Activated gamma-delta T cell treated with Interleukin-2 at 50 U/mL for 16 hours (primary cell): Measurements from ENCODE around the gene PIK3C3.
"Not testable (repeated sequence)": the region's sequence is repeated elsewhere in the genome, so short reads cannot be mapped to it uniquely, and the experiment has no call there.

Source experiments
- DNase-seq: peaks from one replicate; pipeline ENCODE4 v3.0.0-alpha.2; 2020

Gene PIK3C3

DNA sequence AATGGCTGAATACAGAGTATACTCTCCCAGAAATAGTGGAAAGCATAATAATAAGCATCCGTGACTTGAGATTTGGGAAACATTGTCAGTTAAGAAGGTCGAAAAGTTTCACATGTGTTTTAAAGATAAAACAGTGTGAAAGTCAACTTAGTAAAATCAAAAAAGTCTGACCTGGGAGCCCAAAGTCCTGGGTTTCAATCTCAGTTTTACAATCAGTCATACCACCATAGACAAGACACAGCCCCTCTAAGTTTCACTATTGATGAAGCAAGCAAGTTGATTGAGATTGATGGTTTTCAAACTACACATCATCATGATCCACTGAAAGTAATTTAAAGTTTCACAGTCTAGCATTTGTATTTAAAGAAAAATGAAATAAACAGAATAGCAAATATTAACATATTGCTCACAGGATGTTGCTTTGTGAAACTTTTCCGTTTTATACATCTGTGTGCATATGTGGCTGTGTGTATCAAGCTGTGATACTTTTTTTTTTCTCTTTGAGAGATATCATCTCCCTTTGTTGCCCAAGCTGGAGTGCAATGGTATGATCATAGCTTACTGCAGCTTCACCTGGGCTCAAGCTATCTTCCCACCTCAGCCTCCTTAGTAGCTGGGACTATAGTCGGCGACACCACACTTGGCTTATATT, 71.1 kb downstream of the PIK3C3 start:
- no peak for DNase-seq

DNA sequence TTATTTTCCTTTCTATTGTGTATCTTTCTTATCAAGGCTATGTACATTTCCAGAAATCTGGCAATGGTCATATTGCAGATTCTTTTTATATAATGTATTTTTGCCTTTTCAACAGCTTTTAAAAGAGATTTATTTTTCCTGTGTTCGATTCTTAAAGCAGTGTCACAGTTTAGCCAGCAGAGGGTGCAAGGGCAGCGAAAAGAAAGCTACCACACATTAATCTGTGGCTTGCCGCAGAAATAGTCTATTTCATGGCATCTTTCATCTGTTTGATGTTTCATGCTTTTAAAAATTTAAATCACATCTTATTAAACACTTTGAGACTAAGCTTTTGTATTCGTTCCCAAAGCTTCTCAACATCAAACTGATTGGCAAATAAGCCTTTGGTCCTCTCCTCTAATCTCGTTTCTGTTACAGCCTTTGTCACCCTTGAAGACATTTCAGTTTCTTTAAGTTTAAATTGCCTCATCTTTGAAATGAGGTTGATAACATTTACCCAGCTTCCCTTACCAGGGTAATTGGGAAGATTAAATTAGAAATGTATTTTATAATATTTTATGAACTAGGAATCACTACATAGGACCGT, 73.3 kb downstream of the PIK3C3 start:
- DNase-seq, result peak; percentile 26

DNA sequence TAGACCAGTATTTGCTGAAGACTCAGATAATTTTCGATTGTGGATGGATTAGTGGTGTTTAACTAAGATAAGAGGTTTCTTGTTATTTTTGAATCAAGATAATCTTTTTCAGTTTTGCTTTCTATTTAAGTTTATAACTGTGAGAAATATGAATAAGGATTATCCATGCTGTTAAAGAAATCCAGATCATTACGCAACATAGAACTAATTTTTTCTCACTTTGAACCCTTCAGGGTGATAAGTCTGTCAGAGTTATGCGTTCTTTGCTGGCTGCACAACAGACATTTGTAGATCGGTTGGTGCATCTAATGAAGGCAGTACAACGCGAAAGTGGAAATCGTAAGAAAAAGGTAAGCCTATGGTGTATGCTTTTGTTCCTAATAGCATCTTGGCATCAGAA, 74.1 kb downstream of the PIK3C3 start:
- DNase-seq, result no peak

DNA sequence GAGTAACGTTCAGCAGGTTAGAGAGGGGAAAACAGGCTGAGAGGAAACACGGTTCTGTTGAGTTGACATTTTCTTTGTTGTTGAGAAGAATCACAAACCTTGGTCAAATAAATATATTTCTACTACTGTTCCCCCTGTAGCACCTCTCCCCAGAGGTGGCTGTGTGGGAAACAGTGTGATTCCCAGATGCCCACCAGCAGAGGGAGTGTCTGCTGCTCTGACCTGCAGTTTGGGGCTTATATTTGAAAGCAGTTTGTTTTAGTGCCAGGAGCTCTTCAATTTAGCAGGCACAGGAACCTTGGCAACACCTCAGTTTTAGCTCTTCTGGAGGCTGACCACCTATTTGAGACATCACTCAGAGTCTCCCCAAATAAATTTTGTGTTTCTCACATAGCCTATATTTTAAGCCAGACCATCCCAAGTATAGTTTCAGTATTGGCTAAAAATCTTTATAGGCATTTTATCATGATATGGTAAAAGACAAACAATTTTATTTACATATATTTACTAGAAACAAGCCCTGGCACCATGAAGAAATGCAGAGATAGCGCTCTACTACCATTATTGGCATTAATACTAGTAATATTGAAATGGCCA, 75.7 kb downstream of the PIK3C3 start:
- DNase-seq, result no peak

DNA sequence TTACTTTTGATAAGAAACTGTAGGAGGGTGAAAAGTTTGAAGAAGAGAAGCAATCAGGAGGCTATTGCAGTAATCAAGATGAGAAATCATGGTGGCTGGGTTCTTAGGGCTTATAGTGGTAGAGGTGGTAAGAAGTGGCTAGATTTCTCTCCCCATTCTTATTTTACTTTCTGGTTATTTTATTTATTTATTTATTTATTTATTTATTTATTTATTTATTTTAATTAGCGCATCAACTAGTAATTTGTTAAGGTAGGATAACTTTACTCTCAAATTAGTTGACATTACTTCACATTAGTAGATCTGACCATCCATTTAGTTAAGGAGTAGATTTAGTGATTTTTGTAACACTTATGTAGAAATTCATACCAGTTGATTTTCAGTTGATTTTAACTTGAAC, 77.4 kb downstream of the PIK3C3 start:
- DNase-seq, result no peak

DNA sequence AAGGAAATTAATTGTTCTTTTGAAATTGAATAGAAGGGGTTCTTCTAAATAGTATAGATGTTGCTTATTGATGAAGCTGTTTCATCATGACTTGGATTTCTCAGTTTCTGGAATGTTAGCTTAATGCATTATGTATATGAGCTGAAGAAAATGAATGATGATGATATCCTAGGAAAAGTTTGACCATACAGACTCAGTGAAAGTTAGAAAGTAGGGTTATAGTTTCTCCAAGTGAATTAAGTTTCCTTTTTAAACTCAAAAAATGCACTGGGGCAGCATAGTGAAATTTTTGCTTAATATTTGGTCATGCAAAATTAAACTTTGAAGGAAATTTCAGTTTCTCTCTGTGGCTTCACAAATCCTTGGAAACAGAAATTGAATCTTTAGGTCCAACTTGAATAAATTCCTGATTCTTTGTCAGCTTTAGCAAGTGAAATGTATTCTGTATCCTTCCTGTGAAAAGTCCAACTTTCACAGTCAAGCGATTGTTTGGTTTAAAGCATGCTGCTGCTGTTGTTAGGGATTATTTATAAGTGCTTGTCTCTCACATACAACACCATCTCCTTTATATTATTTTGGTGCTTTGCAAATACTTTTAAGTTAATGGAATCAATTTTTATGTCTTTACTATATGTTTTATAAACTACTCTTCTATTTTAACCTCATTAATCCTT, 78.2 kb downstream of the PIK3C3 start:
- no peak for DNase-seq

DNA sequence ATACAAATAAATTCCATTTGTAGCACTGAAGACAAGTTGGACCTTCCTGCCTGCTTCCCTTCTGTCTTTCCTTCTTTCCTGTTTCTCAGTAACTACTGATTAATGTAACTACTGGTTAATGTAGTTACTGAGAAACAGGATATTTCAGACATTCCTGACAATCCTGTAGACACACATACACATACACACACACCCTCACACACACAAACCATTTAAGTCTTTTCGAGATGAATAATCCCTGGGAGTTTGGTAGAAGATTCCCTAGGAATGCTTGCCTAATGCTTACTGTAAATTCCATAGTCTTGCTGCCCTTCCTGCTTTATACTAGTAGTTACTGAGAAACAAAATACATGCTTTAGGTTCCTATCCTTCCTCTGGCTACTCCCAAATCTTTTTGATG, 83.9 kb downstream of the PIK3C3 start:
- DNase-seq, result no peak

DNA sequence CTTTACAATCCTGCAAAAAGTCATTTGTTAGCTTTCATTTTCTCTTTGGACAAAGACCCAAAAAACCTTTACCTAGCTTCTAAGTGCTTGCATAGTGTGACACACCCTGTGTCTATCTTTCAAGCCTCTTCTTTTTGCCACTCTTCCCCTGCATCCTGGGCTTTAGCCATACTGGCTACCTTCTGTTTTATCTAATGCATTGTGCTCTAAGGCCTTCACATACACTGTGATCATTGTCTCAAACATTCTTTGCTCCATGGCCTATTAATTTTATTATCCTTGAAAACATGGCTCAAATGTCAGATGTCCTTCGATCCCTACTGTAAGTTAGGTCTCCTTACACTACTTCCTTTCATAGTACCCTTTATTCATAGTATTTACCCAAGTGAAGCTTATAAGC, 84.4 kb downstream of the PIK3C3 start:
- DNase-seq, result no peak

DNA sequence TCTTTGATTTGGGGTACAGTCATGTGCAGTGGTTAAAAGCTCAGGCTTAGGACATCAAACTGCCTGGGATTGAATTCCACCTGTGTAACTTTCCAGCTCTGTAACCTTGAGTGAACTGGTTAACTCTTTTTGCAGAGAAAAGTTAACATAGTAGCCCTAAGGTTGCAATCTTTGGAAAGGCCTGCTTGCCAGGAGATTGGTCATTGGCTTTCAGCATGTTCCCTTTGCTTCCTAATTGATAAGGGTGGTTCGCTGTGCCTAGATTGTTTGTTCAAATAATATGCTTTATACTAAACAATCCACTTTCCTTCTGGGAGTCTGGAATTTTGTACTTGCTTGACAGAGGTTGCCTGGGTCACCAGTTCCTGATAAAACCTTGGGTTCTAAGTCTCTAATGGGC, 86.8 kb downstream of the PIK3C3 start:
- DNase-seq, result no peak

DNA sequence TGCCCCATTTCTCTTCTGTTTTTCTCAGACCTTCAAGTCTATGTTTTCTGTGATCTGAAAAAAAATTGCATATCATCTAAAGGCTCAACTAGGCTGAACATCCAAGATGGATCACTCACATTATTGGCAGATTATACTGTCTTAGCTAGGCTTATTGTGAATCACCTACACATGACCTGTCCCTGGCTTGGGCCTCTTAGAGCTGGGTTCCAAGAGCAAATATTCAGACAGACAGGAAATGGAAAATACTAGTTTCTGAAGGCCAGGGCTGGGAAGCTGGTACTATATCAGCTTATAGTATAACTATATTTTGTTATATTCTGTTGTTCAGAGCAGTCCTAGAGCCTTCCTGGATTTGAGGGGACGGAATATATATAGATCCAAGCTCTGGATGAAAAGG, 90.3 kb downstream of the PIK3C3 start:
- DNase-seq, result no peak

DNA sequence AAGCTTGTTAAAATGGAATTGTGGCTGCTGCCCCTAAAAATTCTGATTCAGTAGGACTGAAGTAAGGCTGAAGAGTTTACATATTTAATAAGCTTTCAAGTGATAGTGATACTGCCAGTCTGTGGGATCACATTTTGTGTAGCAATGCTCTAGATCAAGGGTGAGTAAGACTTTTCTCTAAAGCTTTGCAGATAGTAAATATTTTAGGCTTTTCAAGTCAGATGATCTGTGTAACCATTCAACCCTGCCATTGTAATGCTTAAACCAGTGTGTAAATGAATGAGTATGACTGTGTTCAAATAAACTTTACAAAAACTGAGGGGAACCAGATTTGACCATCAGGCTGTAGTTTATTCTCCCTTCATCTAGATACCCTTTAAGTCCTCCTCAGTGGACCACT, 92.7 kb downstream of the PIK3C3 start:
- DNase-seq, result no peak

DNA sequence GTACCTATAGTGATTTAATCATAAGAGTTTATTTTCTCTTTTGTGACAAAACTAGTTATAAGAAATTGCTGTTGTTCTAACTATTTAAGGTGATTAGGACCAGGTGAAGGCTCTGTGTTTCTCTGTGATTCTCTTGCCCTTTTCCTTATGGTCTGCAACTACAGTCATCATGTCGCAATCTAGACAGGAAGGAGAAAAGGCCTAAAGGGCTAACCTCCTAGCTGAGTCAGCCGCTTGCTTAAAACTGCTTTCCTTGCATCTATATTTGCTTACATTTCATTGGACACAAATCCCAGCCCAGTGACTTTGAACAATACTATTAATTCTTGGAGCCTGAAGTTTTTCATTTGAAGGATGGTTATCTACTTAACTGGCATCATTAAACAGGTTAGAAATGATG, 93.1 kb downstream of the PIK3C3 start:
- no peak for DNase-seq

DNA sequence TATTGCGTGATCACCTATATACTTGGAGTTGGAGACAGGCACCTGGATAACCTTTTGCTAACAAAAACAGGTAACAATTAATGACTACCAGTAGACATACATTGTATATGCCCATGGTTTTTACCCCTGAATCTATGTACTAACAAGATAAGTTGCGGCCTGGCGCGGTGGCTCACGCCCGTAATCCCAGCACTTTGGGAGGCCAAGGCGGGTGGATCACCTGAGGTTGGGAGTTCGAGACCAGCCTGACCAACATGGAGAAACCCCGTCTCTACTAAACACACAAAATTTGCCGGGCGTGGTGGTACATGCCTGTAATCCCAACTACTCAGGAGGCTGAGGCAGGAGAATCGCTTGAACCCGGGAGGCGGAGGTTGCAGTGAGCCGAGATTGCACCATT, 94.5 kb downstream of the PIK3C3 start:
- not testable (repeated sequence) for DNase-seq

DNA sequence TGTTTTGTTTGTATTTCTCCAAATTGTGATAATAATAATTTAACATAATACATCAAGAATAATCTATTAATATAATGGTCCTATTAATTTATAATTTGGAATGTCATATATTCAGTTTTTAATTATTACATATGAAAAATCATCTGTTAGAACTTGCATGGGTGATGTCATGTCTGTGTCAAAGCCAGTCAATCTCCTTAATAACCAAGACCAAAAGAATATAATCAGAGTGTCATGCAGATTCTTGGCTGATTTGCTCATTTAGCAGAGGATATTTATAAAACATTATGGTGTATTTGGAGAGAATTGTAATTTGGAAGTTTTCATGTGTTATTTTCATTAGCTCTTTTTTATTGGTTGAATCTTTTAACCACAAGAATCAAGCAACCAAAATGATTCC, 96.4 kb downstream of the PIK3C3 start:
- no peak for DNase-seq

DNA sequence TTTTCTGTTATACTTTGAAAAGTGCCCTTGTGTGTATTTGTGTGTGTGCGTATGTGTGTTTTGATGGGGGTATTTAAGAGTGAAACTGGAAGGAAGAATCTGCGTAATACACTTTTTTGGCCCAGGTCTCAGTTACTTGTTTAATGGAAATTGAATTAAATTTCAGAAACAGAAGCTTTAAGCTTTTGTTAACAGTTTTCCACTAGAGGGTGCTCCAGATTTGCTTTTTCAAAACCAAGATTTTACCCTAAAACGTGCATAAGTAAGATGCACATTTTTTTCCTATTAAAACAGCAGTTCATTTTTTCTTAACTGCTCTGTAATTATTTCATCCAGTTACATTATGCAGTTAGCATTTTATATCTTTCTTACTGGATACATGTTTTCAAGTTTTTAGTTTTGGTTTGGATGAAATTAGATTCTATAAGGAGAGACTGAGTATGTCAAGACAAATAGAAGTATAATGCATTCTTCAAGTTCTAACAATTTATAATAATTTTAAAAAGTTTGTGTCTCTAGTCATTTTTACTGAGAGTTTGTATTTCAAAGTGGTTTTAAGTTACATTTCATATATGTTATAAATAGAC, 97.2 kb downstream of the PIK3C3 start:
- no peak for DNase-seq

DNA sequence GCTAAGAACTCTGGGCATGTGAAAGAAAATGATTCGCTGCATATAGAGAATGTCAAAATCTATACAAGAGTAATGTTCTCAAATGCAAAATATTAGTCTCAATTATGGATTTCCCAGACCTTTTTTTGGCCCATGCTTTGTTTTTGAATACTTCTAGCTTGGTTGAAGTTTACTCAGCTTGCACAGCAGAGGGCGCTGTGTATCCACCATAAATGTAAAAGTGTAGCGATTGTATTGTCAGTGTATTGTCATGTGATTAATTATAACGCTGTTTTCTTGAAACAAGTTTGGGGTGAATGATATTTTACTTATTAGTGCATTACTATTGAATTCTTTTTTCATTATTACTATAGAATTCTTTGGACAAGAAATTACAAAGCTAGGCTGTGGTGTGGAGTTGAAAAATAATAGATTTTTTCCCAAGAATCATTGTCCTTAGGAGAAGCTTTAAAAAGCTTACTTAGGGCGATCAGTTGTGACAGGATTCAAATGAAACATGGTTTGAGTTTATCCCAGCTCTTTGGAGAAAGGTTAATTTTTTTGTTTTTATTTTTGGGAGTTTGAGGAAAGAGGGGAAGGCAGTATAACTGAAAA, 98.3 kb downstream of the PIK3C3 start:
- DNase-seq, result peak; percentile 52

DNA sequence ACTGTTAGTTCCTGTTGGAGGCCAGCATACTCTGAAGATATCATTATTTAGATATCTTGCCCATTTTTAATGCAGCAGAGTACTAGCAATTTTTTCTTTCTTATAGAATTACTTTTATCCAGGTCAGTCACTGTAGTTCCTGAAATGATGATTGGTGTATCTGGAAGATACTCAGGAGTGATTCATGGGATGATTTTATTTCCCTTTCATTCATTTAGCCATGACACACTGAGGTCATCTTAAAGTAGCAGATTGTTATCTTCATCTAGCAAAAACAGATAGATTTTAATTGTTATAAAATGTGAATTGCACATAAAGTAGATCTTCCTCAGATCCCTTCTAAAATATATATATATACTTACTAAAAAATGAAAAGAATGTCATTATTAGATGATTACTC, 109.1 kb downstream of the PIK3C3 start:
- DNase-seq, result no peak

DNA sequence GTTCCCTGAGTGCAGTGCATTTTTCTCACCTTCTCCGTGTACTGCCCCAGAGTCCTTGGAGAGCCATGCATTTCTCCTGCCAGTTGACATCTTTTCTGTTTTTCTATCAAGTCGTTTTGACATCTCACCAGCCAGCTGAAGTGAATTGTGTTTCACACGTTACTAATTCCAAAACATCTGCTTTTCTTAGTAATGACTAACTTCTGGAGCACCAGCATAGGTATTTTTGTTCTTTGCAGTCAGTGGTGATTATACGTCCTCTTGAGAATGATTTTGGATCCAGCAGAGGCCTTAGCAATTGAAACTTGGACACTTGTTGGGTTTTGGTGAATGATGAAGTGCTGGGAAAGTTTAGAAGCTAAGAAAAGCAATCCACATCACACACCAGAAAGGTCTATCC, 112.5 kb downstream of the PIK3C3 start:
- no peak for DNase-seq

DNA sequence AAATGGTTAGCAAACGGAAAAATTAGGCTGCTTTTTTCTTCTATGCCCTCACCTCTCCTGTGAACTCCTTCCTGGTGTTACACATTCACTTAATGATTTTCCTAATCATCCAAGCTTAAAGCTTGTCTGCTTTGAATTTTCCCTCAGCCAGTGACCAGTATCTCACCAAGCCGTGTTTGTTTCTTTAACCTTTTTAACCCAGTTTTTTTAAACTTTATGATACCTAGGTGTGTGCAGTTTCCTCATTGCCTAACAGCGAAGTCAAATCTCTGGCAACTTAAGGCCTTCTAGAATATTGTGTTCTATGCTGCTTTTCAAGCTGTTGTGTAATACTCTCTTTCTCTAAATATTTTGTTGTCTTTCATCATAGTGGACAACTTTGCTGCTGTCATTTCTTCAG, 113.0 kb downstream of the PIK3C3 start:
- DNase-seq, result no peak

DNA sequence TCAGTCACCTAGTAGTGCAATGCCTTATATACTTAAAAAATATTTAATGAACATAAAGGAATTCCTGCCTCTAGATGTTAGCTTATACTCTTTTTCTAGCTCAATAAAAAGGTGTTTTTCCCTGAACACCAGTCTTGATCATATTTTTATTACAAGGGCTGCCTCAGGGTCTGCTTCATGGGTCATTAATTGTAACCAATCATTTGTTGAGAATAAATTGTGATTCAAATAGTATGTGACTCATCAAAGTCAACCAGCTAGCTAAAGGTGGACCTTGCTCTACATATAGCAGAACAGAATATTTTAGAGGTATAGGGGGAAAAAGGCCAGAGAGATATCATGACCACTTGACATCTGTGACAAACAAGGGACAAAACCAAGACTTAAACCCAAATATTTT, 114.0 kb downstream of the PIK3C3 start:
- DNase-seq, result no peak

DNA sequence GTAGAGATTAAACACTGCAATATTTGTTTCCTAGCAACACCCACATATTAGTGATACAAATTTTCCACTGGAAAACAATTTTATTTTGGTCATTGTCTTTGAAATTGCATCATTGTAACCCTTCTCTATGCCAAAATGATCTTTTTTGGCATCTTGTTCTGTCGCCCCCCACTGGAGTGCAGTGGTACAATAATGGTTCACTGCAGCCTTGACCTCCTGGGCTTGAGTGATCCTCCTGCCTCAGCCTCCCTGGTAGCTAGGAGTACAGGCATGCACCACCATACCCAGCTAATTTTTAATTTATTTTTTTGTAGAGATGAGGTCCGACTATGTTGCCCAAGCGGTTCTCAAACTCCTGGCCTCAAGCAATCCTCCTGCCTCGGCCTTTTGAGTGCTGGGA, 117.4 kb downstream of the PIK3C3 start:
- DNase-seq, result no peak

DNA sequence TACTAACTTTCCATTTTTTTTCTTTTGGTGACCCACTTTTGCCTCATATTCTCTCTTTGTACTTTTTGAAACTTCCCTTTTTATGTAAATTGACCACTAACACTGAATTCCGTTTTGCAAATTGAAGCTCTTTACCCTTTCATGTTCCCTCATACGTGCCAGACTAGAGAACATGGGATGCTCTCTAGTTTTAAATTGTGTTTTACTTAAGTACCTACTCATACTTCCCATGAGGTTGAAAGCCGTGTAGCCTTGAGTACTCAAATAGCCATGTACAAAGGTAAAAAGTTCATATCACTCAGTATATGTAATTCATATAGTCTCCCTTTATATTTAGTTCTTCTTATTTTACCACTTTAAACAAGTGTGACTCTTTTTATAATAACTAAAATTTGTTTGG, 119.7 kb downstream of the PIK3C3 start:
- DNase-seq, result no peak

DNA sequence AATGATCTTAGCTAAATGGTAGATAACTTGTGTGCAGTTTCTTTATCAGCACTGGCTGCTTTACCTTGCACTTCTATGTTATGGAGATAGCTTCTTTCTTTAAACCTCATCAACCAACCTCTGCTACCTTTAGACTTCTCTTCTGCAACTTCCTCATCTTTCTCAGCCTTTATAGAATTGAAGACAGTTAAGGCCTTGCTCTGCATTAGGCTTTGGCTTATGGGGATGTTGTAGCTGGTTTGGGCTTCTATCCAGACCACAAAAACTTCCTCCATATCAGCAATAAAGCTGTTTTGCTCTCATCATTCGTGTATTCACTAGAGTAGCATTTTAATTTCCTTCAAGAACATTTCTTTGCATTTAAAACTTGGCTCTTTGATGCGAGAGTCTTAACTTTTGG, 123.7 kb downstream of the PIK3C3 start:
- no peak for DNase-seq

DNA sequence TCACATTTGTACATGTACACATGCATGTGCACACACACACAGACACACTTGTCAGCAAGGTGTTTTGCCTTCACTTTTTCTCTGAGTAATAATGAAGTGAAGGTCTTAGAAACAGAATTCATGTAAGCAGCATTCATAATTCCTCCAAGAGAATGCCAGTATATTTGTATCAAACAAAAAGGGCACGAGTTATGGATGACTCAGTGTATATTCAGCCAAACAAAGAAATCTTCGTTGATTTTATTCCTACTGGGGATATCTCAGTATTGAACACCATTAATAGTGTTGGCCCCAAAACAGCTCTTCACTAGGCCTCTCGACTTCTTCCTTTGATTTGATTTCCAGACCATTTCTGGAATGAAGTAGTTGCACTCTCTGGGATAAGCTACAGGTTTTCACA, 125.3 kb downstream of the PIK3C3 start:
- DNase-seq, result no peak
